HS-5 (cell line): Measurements from ENCODE around the gene COL5A1.

Experiments used
- DNase-seq: peaks from one replicate; pipeline ENCODE4 v3.0.0-alpha.2; 2012; ENCODE audit warnings: low read depth

Gene COL5A1

GRCh38 chr9:134768332-134768708, 126.7 kb downstream of the COL5A1 start:
- no peak for DNase-seq

- DNase-seq = no peak
These were observed 127.2 kb downstream of the COL5A1 start for GRCh38 chr9:134768709-134769351.

GRCh38 chr9:134770972-134771971, 129.7 kb downstream of the COL5A1 start:
- DNase-seq = no peak

DNA sequence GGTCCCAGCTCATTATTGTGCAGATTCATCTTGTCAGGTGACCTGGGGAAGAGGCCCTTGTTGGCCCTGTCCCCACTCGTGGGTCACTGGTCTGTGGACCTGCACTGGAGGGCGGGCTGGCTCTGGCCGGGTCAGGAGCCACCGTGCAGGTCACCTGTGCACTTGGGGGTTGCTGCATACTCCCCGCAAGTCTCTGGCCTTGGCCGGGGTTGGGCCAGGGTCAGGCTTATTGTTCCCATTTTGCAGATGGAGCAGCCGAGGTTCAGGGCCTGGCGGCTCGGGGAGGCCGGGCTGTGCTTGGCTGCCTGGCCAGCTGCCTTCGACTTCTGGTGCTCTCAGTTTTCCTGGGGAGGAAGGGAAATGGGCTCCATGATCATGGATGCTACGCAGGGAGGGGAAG, 130.7 kb downstream of the COL5A1 start:
- DNase-seq = no peak

DNA sequence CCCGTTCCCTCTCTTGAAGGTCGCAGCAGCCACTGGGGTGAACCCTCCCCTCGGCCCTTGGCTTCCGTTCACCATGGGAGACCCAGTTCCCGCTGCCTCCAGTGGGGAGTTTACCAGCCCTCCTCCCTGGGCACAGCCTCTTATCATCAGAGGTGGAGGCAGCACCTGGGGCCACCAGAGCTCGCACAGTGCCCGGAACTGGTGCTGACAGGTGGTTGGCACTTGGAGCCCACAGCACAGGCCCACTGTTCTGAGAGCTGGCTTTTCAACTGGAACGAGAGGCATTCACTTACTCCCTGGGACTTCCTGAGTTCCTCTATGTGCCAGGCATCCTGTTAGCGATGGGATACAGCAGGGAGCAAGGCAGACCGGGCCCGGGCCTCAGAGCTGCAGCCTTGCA, 132.2 kb downstream of the COL5A1 start:
- no peak for DNase-seq

DNA sequence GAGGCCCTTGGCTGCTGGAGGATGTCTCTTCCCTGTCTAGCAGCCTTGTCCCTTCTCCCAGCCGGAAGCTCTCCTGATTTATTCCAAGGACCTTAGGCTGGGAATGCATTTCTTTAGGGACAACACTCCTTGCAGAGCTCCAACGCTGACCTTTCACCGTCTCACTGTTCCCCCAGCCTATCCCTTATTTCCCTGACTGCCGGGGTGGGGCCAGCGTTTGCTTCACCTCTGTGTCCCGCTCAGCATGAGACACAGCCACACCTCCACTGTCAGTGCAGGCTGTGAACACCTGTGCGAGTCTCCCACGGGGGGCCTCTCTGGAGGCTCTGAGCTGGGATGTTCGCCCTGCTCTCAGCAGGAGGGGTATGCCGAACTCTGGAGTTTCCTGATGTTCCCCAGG, 132.8 kb downstream of the COL5A1 start:
- DNase-seq = no peak

- DNase-seq = no peak
These were observed 133.7 kb downstream of the COL5A1 start for GRCh38 chr9:134775081-134775951.

DNA sequence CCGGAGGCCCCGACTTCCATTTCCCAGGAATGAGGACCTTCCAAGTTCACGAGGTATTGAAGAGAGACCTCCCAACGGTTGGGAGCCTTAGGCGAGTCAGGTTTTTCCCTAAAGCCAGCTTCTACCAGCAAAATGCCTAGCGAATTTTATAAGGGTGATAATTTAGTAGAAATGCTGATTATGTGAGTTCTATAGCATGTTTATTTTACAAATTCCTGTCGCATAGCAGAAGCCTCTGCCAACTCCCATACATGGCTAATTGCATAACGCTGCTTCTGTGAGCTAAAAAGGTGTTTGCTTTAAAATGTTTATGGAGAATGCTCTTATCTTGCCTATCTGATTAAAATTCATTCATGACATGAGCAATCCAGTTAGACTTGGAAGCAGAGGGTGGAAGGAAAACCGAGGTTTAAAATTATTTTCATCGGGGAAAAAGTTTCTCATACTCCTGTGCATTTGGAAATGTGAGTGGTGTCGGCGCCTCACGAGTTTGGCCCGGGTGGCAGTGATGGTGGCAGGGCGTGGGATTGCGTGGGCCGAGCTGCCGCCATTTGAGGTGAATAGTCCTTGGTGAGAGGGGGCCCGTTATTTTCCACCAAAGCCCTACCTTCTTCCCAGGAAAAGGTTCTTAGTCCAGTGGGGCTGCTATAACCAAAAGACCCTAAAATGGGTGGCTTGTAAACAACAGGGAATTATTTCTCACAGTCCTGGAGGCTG, 134.6 kb downstream of the COL5A1 start:
- DNase-seq = no peak

GRCh38 chr9:134777153-134777552, 135.6 kb downstream of the COL5A1 start:
- no peak for DNase-seq

DNA sequence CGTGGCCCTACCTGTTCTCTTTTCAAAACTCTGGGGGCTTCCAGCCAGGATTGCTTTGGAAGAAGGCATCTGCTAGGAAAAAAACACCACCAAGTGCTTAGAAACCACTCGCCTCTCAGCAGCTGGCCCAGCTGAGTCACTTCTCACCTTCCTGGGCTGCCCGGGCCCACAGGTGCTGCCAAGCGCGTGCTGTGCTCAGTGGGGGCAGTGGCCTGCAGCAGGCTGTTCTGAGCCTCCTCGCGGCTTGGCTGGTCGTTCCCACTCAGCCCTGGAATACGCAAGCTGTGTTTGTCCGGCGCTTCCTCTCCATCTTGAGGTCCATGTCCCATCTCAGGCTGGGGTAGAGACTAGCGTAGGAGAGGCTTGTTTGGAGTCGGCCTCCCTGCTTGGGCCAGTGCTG, 136.6 kb downstream of the COL5A1 start:
- DNase-seq = no peak

- no peak for DNase-seq
These were observed 137.3 kb downstream of the COL5A1 start for GRCh38 chr9:134778841-134779411.

DNA sequence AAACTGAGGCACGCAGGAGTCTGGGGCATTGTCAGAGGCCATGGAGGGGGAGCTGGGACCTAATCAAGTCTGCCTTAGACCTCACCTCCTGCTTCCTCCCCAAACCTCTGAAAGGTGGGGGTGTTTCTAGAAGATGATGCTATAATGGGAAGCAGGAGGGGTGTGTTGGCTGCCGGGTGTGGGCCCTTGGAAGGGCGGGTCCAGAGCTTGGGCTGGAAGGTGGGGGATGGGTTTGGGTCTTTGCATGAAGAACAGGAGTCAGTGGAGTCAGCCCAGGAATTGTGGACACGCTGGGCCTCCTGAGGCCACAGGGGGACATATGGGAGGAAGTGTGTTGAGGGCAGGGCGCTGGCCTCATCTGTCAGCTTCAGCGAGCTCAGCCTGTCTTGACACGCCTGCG, 138.0 kb downstream of the COL5A1 start:
- no peak for DNase-seq

DNA sequence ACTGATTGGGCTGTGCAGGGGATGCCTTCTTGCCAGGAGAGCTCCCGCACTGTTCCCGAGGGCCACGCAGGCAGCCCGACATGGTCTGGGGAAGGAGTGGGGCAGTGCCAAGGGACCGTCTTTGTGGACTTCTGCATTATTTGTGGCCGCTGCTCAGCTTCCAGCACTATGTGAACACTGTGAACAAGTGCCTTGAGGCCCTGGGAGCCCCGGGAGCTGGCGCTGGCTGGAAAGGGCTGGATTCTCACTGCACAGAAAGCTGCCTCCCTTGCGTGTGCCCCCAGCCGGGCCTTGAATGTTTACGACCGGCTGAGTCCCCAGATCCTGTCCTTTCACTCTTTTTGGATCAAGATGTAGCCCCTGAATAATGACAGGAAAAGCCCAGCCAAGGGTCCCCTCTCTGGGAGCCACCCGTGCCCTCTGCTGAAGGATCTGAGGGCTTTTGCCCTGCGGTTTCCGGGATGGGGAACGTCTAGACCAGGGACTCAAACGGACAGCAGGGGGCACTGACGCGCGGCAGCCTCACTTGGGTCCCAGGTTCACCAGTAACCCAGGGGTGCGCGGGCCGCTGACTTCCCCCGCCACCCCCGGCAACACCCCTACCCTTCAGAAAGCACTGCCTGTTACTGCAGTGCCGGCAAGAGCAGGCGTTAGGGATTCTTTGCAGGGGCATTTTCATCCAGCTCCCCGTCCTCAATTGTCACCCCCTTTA, 140.1 kb downstream of the COL5A1 start:
- no peak for DNase-seq

GRCh38 chr9:134782921-134783698, 141.5 kb downstream of the COL5A1 start:
- DNase-seq = no peak

DNA sequence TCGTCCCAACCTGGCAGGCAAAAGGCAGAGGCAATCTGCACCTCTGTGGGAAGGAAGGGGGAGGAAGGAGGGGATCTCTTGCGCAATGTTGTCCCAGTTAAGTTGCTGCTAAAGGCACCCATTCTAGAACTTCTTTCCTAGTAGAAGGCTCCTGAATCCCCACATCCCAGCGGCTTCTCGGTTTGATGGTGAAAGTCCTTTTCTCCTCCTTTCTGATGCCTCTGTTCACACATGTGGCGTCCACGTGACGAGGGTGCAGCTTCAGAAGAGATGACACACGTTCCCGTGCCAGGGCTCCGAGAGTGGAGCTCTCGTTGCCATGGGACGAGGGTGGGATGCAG, 142.1 kb downstream of the COL5A1 start:
- DNase-seq = no peak

GRCh38 chr9:134784577-134785305, 143.1 kb downstream of the COL5A1 start:
- DNase-seq = no peak

DNA sequence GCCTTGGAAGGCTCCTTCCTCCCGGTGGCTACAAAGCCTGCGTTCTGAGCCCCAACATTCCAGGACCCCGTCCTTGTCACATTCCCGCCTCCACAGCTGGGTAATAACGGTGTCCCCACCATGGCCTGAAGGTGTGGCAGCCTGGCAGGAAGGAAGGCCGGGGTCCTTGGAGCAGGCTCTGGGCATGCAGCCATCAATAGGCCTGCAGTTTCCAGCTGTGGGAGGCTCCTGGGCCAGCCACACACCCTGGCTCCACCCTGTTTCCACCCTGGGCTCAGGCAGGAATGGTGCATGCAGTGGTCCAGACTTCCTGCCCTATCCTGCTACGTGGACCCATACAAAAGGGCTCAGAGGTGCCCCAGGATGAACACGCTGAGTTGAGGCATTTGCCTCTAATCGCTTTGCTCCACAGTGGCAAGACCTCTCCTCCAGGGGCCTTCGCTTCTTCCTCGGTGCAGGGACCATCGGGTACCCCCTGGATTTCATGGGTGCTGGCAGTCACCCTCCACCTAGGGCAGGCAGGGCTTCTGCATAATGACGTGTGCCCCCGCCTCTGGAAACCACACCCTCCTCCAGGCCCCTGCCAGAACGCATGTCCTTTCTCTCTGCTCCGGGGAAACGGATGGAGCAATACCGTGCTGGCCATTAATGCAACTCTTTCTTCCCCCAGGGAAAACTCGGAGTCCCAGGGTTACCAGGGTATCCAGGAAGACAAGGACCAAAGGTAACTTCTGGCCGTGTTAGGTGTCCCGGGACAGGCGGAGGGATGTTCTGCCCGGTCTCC, 143.9 kb downstream of the COL5A1 start:
- DNase-seq = no peak
